A673 (cell line): Measurements from ENCODE around the gene NCOA7. TPM values are rescaled to one million over a fixed set of nuclear protein-coding genes. Genes with fewer than 3 reads are reported as not detected.
"Not testable (repeated sequence)": the region's sequence is repeated elsewhere in the genome, so short reads cannot be mapped to it uniquely, and the experiment has no call there.

Source experiments
- BruUV-seq: library from RNA; stranded (reverse); fragments of 400-500 nt; replicated peaks from 2 replicates; lab custom pipeline; 2021; lab: Mats Ljungman, UMichigan
- CTCF ChIA-PET: fragments of 300-600 bp; sonication (Branson Sonifier 250); formaldehyde crosslinking; loops from one replicate; lab custom pipeline; 2022; ENCODE audit warnings: antibody characterized with exemption; lab: Charles Lee
- POLR2A ChIA-PET: fragments of 300-600 bp; sonication (Branson Sonifier 250); formaldehyde crosslinking; loops from one replicate; lab custom pipeline; 2022; ENCODE audit warnings: antibody characterized with exemption; ENCODE audit not compliant: low non-redundant PET; lab: Charles Lee
- DNase-seq: peaks from one replicate; pipeline ENCODE4 v3.0.0-alpha.2; 2015; ENCODE audit warnings: low spot score
- H3K27ac ChIP-seq: fragments of 200-600 bp; sonication (generic); 2 replicates; pipeline ENCODE4 v1.5.1; 2016; ENCODE audit warnings: mixed run types, low read depth, mild to moderate bottlenecking, mixed read lengths, antibody characterized with exemption, low read length; ENCODE audit not compliant: poor library complexity, severe bottlenecking
- H3K27me3 ChIP-seq: fragments of 200-600 bp; sonication (generic); replicated peaks from 2 replicates; pipeline ENCODE4 v1.6.1; 2017; ENCODE audit warnings: mixed run types, low read depth, mild to moderate bottlenecking, mixed read lengths, antibody characterized with exemption, low read length; ENCODE audit not compliant: insufficient read depth, poor library complexity
- H3K36me3 ChIP-seq: fragments of 200-600 bp; sonication (generic); 2 replicates; pipeline ENCODE4 v1.6.1; 2016; ENCODE audit warnings: mixed run types, mild to moderate bottlenecking, mixed read lengths, antibody characterized with exemption, low read length; ENCODE audit not compliant: insufficient read depth, poor library complexity, severe bottlenecking
- H3K4me1 ChIP-seq: fragments of 200-600 bp; sonication (generic); 2 replicates; pipeline ENCODE4 v1.6.1; 2017; ENCODE audit warnings: mixed run types, mild to moderate bottlenecking, mixed read lengths, antibody characterized with exemption, low read length; ENCODE audit not compliant: insufficient read depth, poor library complexity, severe bottlenecking
- H3K4me3 ChIP-seq: fragments of 200-600 bp; sonication (generic); 2 replicates; pipeline ENCODE4 v1.5.1; 2016; ENCODE audit warnings: low read depth, mixed run types, mild to moderate bottlenecking, mixed read lengths, low read length; ENCODE audit not compliant: poor library complexity, severe bottlenecking
- H3K9me3 ChIP-seq: fragments of 200-600 bp; sonication (generic); 2 replicates; pipeline ENCODE4 v1.6.1; 2016; ENCODE audit warnings: mixed run types, low read depth, mild to moderate bottlenecking, mixed read lengths, antibody characterized with exemption, low read length; ENCODE audit not compliant: poor library complexity, severe bottlenecking
- EZH2 ChIP-seq: fragments of 200-600 bp; sonication (generic); IDR thresholded peaks from 2 replicates; pipeline ENCODE4 v1.6.1; 2017; ENCODE audit warnings: borderline replicate concordance, low read depth, mild to moderate bottlenecking, mixed read lengths, antibody characterized with exemption, low read length; ENCODE audit not compliant: poor library complexity, severe bottlenecking
- intact Hi-C: fragments of 100-400 bp; cut with micrococcal nuclease; formaldehyde crosslinking; loops from one replicate; pipeline ENCODE4 v1.10.0; 2022; ENCODE audit not compliant: unreplicated experiment
- total RNA-seq: library from RNA; stranded (reverse); gene quantifications from 2 replicates; pipeline ENCODE4 v1.2.3, GENCODE V29; 2021
- TF ChIP-seq, protein P1 (sequence below): fragments of 300-800, 200-600 bp; sonication (generic); conservative IDR thresholded peaks from 2 replicates; pipeline ENCODE4 v1.5.1; 2017; ENCODE audit warnings: low read depth, mild to moderate bottlenecking, antibody characterized with exemption, low read length, moderate library complexity, mixed read lengths

NCOA7 gene
- total RNA-seq, 1 experiment from 2014 or later = 33.5 TPM

DNA sequence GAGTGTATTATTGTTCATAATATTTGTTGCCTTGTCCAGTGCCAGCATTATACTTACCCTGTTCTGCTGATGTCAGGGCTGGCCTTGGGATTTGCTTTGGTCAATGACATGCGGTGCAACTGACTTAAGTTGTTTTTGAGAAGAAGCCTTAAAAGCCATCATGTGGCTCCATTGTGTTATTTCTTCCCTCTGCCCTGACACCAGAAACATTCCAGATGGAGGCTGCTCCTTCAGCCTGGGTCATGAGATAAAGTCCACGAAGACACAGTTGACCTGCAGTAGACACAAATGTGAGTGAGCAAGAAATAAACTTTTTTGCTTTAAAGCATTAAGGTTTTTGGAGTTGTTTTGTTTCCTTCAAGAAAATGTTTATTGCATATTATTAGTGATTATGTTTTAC, 158.3 kb downstream of the NCOA7 start:
- H3K27ac ChIP-seq = no peak overlapping the region
- intact Hi-C loops = no loop called here
- ChIA-PET POLR2A (no interaction called here), CTCF (no interaction called here)
- no peak overlapping the region for H3K4me3 ChIP-seq
- BruUV-seq = no TSS peak
- TF ChIP-seq, protein P1, sequence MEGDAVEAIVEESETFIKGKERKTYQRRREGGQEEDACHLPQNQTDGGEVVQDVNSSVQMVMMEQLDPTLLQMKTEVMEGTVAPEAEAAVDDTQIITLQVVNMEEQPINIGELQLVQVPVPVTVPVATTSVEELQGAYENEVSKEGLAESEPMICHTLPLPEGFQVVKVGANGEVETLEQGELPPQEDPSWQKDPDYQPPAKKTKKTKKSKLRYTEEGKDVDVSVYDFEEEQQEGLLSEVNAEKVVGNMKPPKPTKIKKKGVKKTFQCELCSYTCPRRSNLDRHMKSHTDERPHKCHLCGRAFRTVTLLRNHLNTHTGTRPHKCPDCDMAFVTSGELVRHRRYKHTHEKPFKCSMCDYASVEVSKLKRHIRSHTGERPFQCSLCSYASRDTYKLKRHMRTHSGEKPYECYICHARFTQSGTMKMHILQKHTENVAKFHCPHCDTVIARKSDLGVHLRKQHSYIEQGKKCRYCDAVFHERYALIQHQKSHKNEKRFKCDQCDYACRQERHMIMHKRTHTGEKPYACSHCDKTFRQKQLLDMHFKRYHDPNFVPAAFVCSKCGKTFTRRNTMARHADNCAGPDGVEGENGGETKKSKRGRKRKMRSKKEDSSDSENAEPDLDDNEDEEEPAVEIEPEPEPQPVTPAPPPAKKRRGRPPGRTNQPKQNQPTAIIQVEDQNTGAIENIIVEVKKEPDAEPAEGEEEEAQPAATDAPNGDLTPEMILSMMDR = no peak
- TF ChIP-seq EZH2 = no peak
- no peaks in the 10 kb centered on the region for H3K27me3 ChIP-seq
- H3K4me1 ChIP-seq = no peaks in the 10 kb centered on the region
- H3K36me3 ChIP-seq = no peaks in the 10 kb centered on the region
- DNase-seq = no peak
- no peaks in the 10 kb centered on the region for H3K9me3 ChIP-seq

GRCh38 chr6:125950293-125950692, 159.5 kb downstream of the NCOA7 start:
- BruUV-seq = no TSS peak
- intact Hi-C loops = no loop called here
- no peak for DNase-seq

DNA sequence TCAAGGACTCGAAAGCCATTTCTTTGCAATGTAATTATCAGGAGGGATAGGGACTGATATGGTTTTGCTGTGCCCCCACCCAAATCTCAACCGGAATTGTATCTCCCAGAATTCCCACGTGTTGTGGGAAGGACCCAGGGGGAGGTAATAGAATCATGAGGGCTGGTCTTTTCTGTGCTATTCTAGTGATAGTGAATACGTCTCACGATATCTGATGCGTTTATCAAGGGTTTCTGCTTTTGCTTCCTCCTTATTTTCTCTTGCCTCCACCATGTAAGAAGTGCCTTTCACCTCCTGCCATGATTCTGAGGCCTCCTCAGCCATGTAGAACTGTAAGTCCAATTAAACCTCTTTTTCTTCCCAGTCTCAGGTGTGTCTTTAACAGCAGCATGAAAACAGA, 160.0 kb downstream of the NCOA7 start:
- BruUV-seq, DNase-seq, H3K4me1 ChIP-seq, H3K4me3 ChIP-seq, POLR2A ChIA-PET, H3K9me3 ChIP-seq, H3K27ac ChIP-seq, intact Hi-C loops, CTCF ChIA-PET, H3K27me3 ChIP-seq, H3K36me3 ChIP-seq: not testable (repeated sequence)

More at GRCh38 chr6:125950293-125950692, 159.5 kb downstream of the NCOA7 start:
- Histone ChIP-seq H3K27me3 (no peaks in the 10 kb centered on the region), H3K4me1 (no peaks in the 10 kb centered on the region), H3K9me3 (no peaks in the 10 kb centered on the region), H3K4me3 (no peak overlapping the region), H3K27ac (no peak overlapping the region), H3K36me3 (no peaks in the 10 kb centered on the region)
- POLR2A ChIA-PET = no interaction called here
- TF ChIP-seq, protein P1 = no peak
- TF ChIP-seq EZH2 = no peak
- CTCF ChIA-PET = no interaction called here

DNA sequence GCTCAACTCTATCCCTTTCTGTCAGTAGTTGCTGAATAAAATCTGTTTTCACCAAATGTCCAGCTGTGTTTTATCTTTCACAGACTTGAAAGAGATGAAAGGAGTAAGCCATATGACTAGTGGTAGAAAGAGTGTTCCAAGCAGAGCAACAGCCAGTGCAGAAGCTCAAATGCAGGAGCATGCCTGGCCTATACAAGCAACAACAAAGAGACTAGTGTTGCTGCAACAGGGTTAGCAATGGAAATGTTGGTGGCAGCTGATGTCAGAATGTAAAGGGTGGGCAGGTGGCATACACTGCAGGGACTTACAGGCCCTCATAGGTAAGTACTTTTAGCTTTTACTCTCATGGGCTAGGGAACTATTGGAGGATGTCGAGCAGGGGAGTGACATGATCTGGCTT, 160.6 kb downstream of the NCOA7 start:
- BruUV-seq = no TSS peak
- TF ChIP-seq, protein P1 = no peak
- TF ChIP-seq EZH2 = no peak
- no peak overlapping the region for H3K4me3 ChIP-seq
- H3K27me3 ChIP-seq = no peaks in the 10 kb centered on the region
- no peaks in the 10 kb centered on the region for H3K9me3 ChIP-seq
- no peak for DNase-seq
- intact Hi-C loops = no loop called here
- ChIA-PET CTCF (no interaction called here), POLR2A (interaction anchor here (0.6 kb wide), 1 partner anchor 45 kb away, joined by 3 read pairs; no protein-coding TSS in a partner anchor)
- no peak overlapping the region for H3K27ac ChIP-seq
- H3K4me1 ChIP-seq = peaks cover 4% of the 10 kb centered on the region
- H3K36me3 ChIP-seq = no peaks in the 10 kb centered on the region
